Skeletal muscle tissue (tissue), 4 donors: Measurements from ENCODE around the gene TMEM130. TPM values are rescaled to one million over a fixed set of nuclear protein-coding genes. Genes with fewer than 3 reads are reported as not detected.

ENCODE experiments used
- H3K27ac ChIP-seq: one replicate; pipeline ENCODE4 v1.7.0; 2013; ENCODE audit warnings: mild to moderate bottlenecking, low read depth, low read length, inconsistent platforms
- H3K27me3 ChIP-seq, 3 donors: one replicate each; pipeline ENCODE4 v1.7.0; 2013; ENCODE audit warnings: low read length in 3 of 3; ENCODE audit not compliant: control insufficient read depth in 3 of 3, insufficient read depth in 3 of 3
- H3K36me3 ChIP-seq, 3 donors: one replicate each; pipeline ENCODE4 v1.7.0; 2013; ENCODE audit warnings: low read length in 3 of 3; ENCODE audit not compliant: control insufficient read depth in 3 of 3, insufficient read depth in 3 of 3
- H3K4me1 ChIP-seq, 3 donors: one replicate each; pipeline ENCODE4 v1.7.0; 2013; ENCODE audit warnings: low read length in 3 of 3, mild to moderate bottlenecking in 3 of 3; ENCODE audit not compliant: control insufficient read depth in 3 of 3, insufficient read depth in 3 of 3
- H3K4me3 ChIP-seq, 3 donors: one replicate each; pipeline ENCODE4 v1.7.0; 2013; ENCODE audit warnings: low read length in 3 of 3
- H3K9ac ChIP-seq, 3 donors: one replicate each; pipeline ENCODE4 v1.7.0; 2013; ENCODE audit warnings: low read length in 3 of 3, mild to moderate bottlenecking in 3 of 3, moderate library complexity in 2 of 3, low read depth in 1 of 3
- H3K9me3 ChIP-seq, 3 donors: one replicate each; pipeline ENCODE4 v1.7.0; 2013; ENCODE audit warnings: low read length in 3 of 3; ENCODE audit not compliant: control insufficient read depth in 3 of 3
- total RNA-seq: library from RNA; depleted of rRNA; stranded (reverse); fragments of >200 nt; gene quantifications from one replicate; pipeline ENCODE4 v1.2.3, GENCODE V29; 2014
- donor health status: Osteomylitis.

TMEM130 gene, protein sequence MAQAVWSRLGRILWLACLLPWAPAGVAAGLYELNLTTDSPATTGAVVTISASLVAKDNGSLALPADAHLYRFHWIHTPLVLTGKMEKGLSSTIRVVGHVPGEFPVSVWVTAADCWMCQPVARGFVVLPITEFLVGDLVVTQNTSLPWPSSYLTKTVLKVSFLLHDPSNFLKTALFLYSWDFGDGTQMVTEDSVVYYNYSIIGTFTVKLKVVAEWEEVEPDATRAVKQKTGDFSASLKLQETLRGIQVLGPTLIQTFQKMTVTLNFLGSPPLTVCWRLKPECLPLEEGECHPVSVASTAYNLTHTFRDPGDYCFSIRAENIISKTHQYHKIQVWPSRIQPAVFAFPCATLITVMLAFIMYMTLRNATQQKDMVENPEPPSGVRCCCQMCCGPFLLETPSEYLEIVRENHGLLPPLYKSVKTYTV
- total RNA-seq, result 0.52 TPM

DNA sequence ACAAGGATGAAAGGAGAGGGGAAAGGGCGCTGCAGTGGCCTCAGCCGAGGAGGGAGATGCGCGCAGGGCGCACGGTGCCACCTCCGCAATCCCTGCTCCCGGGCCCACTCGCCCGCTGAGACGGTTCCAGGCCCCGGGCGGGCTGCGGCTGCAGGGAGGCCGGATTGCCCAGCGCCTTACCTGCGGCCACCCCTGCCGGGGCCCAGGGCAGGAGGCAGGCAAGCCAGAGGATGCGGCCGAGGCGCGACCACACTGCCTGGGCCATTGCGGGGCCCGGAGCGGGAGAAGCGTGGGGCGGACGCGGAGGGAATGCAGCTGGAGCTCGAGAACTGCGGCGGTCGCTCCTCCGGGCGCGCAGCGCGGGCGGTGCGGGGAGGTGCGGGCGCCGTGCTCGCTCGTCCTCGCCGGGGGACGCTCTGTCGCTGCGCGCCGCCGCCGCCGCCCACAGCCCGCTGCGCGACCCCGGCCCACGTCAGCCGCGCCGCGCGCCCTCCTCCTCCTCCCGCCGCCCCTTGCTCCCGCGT lies at the start of gene TMEM130:
TMEM130 (minus strand) TSS at position 418 of the 524 bp plus-strand sequence; CDS start at position 265, 153 bp downstream.
- no peak within 1 kb of the TSS for H3K9ac ChIP-seq
- no peaks in the 10 kb centered on the region for H3K36me3 ChIP-seq
- H3K27me3 ChIP-seq, result peaks cover 9 to 25% (median 22%) of the 10 kb centered on the region in 3 donors

DNA sequence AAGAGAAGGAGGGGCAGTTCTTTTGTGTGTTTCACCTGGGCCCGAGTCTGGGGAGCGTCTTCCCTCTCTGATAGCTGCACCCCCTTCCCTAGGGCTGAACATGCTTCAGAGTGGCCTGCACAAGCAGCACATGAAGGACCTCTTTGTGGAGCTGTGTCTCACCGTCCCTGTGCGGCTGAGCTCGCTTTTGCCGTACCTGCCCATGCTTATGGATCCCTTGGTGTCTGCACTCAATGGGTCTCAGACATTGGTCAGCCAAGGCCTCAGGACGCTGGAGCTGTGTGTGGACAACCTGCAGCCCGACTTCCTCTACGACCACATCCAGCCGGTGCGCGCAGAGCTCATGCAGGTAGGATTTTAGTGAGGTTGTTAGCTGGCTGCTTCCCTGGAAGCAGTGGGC lies 47.5 kb upstream of the TMEM130 start:
- H3K27ac ChIP-seq, result no peak overlapping the region
- no peak overlapping the region for H3K4me3 ChIP-seq
- no peaks in the 10 kb centered on the region for H3K27me3 ChIP-seq
- peaks cover 56 to 73% (median 73%) of the 10 kb centered on the region in 3 donors for H3K36me3 ChIP-seq
- no peaks in the 10 kb centered on the region for H3K9me3 ChIP-seq
- H3K9ac ChIP-seq, result no peak overlapping the region
- peaks cover 0 to 2% (median 0%) of the 10 kb centered on the region in 3 donors for H3K4me1 ChIP-seq

More for the DNA sequence above, at the start of gene TMEM130:
- peaks cover 0 to 5% (median 3%) of the 10 kb centered on the region in 3 donors for H3K4me1 ChIP-seq
- H3K27ac ChIP-seq, result no peak within 1 kb of the TSS
- H3K4me3 ChIP-seq, result peak within 1 kb of the TSS in 1 of 3 donors; percentile 13
- H3K9me3 ChIP-seq, result no peaks in the 10 kb centered on the region

DNA sequence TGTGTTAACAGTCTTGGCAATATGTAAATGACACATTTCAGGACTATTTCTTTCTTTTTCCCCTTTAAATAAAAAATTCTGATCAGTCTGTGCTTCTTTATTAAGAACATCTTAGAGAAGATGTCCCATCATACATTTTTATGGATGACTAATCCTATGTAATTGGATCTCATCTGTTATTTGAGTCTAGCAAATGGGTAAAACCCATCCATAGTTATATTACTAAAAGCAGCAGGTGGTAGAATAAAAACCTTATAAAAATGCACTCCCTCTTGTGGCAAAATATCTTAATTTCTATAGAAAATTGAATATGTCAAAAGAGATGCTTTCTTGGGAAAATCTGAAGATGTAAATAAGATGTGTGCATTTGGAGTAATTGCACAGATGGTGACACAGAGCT lies 43.8 kb upstream of the TMEM130 start:
- Histone ChIP-seq H3K4me3 (no peak overlapping the region), H3K9me3 (no peaks in the 10 kb centered on the region), H3K27ac (no peak overlapping the region), H3K27me3 (no peaks in the 10 kb centered on the region), H3K9ac (no peak overlapping the region), H3K36me3 (peaks cover 51 to 71% (median 67%) of the 10 kb centered on the region in 3 donors), H3K4me1 (peaks cover 0 to 2% (median 0%) of the 10 kb centered on the region in 3 donors)

DNA sequence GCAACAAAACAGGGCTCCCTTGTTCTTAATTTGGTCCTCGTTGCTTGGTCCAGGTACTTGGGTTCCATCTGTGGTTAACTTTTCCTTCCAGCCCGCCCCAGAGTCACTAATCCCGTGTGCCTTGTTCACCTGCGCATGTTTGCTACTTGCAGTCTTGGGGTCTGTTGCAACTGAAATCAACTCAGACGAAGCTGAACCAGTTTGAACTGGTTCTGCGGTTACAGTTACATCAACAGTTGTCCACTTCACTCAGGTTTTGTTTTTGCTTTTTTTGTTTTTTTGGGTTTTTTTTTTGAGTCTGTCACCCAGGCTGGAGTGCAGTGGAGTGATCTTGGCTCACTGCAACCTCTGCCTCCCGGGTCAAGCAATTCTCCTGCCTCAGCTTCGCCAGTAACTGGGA lies 43.2 kb upstream of the TMEM130 start:
- H3K36me3 ChIP-seq, result peaks cover 53 to 73% (median 68%) of the 10 kb centered on the region in 3 donors
- H3K27ac ChIP-seq, result no peak overlapping the region
- H3K9ac ChIP-seq, result no peak overlapping the region
- H3K9me3 ChIP-seq, result no peaks in the 10 kb centered on the region
- H3K27me3 ChIP-seq, result no peaks in the 10 kb centered on the region
- peaks cover 0 to 2% (median 0%) of the 10 kb centered on the region in 3 donors for H3K4me1 ChIP-seq
- H3K4me3 ChIP-seq, result no peak overlapping the region

DNA sequence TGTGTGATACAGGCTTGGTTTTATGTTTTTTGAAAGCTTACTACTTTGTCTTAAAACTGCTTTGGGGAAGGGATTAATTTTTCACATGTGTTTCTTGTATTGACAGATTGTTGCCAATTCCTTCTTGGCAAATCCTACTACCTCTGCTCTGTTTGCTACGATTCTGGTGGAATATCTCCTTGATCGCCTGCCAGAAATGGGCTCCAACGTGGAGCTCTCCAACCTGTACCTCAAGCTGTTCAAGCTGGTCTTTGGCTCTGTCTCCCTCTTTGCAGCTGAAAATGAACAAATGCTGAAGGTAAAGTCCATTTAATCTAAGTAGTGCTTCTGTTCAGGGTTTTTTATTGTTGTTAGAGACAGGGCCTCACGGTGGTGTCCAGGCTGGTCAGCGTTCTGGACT lies 42.1 kb upstream of the TMEM130 start:
- H3K36me3 ChIP-seq, result peaks cover 50 to 73% (median 64%) of the 10 kb centered on the region in 3 donors
- H3K27me3 ChIP-seq, result no peaks in the 10 kb centered on the region
- peaks cover 0 to 2% (median 0%) of the 10 kb centered on the region in 3 donors for H3K4me1 ChIP-seq
- no peak overlapping the region for H3K4me3 ChIP-seq
- no peaks in the 10 kb centered on the region for H3K9me3 ChIP-seq
- H3K27ac ChIP-seq, result no peak overlapping the region
- H3K9ac ChIP-seq, result no peak overlapping the region

DNA sequence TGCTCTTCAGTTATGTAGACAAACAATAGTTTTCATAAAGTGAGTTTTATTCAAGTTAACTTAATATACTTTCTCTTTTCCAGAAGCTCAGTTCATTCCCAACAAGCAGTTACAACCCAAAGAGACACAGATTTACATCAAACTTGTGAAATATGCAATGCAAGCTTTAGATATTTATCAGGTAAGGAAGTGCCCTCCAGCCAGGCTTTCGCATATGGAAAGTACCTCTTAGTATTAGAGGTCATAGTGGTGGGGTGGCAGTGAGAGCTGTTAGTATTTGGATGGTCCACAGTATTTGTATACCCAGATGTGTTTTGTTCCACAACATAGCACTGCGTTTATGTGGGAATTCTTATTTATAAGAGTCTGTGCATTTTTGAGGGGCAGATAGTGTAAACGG lies 40.6 kb upstream of the TMEM130 start:
- Histone ChIP-seq H3K9me3 (no peaks in the 10 kb centered on the region), H3K4me3 (no peak overlapping the region), H3K4me1 (peaks cover 0 to 2% (median 0%) of the 10 kb centered on the region in 3 donors), H3K27ac (no peak overlapping the region), H3K27me3 (no peaks in the 10 kb centered on the region), H3K36me3 (peaks cover 44 to 67% (median 60%) of the 10 kb centered on the region in 3 donors), H3K9ac (no peak overlapping the region)

DNA sequence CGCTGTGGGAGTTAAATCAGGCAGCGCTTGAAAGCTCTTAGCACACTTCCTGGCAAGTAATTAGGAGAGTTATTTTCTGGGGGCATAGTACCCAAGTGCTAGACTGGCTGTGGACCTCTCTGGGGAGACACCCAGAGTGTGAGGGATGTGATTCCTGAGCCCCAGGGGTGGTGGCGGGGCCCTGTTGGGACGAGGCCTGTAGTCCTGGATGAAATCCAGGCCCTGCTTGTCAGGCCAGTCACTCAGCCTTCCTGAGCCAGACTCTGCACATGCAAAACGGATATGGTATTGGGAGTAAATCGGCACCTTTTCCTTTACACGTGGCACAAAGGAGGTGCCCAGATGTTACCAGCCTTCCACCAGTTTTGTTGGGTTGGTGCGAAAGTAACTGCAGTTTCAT lies 39.7 kb upstream of the TMEM130 start:
- Histone ChIP-seq H3K9me3 (no peaks in the 10 kb centered on the region), H3K36me3 (peaks cover 52 to 74% (median 65%) of the 10 kb centered on the region in 3 donors), H3K27me3 (no peaks in the 10 kb centered on the region), H3K9ac (no peak overlapping the region), H3K27ac (no peak overlapping the region), H3K4me3 (no peak overlapping the region), H3K4me1 (peaks cover 0 to 2% (median 0%) of the 10 kb centered on the region in 3 donors)

DNA sequence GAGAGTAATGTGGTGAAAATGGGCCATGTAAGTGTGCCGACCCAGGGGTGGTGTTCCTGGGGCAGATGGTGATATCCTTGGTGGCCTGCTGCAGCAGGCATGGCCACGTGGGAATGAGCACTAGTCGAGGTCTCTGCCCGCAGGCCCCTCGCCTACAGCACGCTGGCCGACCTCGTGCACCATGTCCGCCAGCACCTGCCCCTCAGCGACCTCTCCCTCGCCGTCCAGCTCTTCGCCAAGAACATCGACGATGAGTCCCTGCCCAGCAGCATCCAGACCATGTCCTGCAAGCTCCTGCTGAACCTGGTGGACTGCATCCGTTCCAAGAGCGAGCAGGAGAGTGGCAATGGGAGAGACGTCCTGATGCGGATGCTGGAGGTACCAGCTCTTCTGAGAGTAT lies 38.8 kb upstream of the TMEM130 start:
- no peak overlapping the region for H3K9ac ChIP-seq
- H3K27ac ChIP-seq, result no peak overlapping the region
- no peaks in the 10 kb centered on the region for H3K27me3 ChIP-seq
- H3K9me3 ChIP-seq, result no peaks in the 10 kb centered on the region
- peaks cover 0 to 2% (median 0%) of the 10 kb centered on the region in 3 donors for H3K4me1 ChIP-seq
- H3K4me3 ChIP-seq, result no peak overlapping the region
- peaks cover 57 to 77% (median 72%) of the 10 kb centered on the region in 3 donors for H3K36me3 ChIP-seq

DNA sequence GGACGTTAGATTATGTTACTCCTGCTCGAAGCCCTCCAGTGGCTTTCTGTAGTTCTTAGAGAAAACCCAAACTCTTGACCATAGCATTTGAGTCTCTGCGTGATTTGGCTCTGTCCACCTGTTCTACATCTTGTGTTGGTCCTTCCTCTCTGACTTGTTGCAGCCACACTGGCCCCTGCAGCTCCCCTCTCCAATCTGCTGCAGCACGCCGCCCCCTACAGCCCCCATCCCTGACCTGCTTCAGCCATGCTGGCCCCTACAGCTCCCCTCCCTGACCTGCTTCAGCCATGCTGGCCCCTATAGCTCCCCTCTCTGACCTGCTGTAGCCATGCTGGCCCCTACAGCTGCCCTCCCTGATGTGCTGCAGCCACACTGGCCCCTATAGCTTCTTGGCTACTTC lies 37.8 kb upstream of the TMEM130 start:
- Histone ChIP-seq H3K9ac (no peak overlapping the region), H3K27me3 (no peaks in the 10 kb centered on the region), H3K4me1 (no peaks in the 10 kb centered on the region), H3K9me3 (no peaks in the 10 kb centered on the region), H3K36me3 (peaks cover 59 to 77% (median 75%) of the 10 kb centered on the region in 3 donors), H3K27ac (no peak overlapping the region), H3K4me3 (no peak overlapping the region)

DNA sequence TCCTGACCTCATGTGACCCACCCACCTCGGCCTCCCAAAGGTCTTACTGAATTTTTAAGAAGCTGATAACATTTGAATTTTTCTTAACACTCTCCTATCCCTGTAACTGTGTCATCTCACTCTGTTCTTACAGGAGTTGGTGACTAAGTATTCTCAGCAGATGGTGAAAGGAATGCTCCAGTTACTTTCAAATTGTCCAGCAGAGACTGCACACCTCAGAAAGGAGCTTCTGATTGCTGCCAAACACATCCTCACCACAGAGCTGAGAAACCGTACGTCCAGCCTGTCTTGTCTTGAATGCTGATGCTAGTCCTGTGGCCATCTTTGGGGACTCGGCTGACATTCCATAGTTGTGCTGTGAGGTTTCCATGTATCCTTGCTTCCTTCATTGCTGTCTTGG lies 33.4 kb upstream of the TMEM130 start:
- Histone ChIP-seq H3K4me3 (no peak overlapping the region), H3K36me3 (peaks cover 54 to 82% (median 75%) of the 10 kb centered on the region in 3 donors), H3K9ac (no peak overlapping the region), H3K4me1 (peaks cover 0 to 3% (median 0%) of the 10 kb centered on the region in 3 donors), H3K27me3 (no peaks in the 10 kb centered on the region), H3K27ac (no peak overlapping the region), H3K9me3 (no peaks in the 10 kb centered on the region)
